ENCODE data around the gene WNT3A. TPM values are rescaled to one million over a fixed set of nuclear protein-coding genes. Genes with fewer than 3 reads are reported as not detected.

WNT3A gene
- total RNA-seq, 2 donors from 2014 or later = not detected

- DNase-seq (ENCODE audit: low spot score) (no peak), ATAC-seq (ENCODE audit: insufficient number of reproducible peaks, low FRiP score, low read depth) (no peak)
- peaks cover 25% of the 10 kb centered on the region for H3K27me3 ChIP-seq (replicated peaks; ENCODE audit: insufficient read depth)
- TF ChIP-seq CTCF (IDR thresholded peaks at IDR 0.05) = no peak
- H3K27ac ChIP-seq = no peak overlapping the region
- peaks cover 0 to 10% of the 10 kb centered on the region in 2 donors for H3K4me1 ChIP-seq (ENCODE audit: control insufficient read depth in 1 of 2, low read depth in 2 of 2)
- no peak overlapping the region for H3K4me3 ChIP-seq
- no peaks in the 10 kb centered on the region for H3K36me3 ChIP-seq
- H3K9me3 ChIP-seq = no peaks in the 10 kb centered on the region
These were observed 56.0 kb downstream of the WNT3A start for GRCh38 chr1:228062812-228063211.

DNA sequence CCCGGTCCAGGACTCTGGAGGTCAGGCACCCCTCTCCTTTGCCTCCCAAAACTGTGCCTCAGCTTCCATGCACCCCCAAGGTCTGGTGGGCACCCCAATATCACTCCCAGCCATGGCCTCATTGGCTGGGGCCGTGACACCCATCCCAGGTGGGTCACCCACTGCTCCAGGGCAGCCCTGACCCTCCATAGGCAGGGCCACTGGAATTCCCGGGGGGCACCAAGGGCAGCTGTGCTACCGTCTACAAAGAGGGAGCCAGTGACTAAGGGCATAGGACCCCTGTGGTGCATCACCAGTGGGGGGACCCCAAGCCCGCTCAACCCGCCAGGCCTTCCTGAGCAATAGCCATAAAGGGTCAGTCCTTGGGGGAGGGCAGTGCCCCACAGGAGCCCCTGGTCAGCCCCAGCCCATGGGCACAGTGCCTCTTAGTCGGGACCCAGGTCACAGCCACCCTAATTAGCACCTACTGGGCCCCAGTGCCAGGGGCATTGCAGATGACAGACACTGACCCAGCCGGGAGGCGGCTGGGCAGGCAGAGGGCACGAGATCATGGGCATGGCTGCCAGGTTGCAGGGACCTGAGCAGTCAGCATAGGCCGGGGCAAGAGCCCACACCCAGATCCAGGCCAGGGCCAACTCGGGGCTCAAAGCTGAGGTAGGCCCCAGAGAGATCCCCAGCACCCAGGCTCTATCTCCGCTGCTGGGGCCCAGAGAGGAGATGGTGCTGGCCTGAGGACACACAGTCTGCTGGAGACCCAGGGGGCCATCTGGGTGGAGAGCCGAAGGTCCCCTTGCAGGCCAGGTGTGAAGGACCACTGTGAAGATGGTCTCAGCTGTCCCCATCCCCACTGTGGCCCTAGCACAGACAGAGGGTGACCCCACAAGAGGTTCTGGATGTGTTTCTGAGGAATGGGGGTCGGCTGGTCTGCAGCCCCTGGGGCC, 56.7 kb downstream of the WNT3A start:
- no peak for DNase-seq (ENCODE audit: low spot score)
- H3K27me3 ChIP-seq (replicated peaks; ENCODE audit: insufficient read depth) = peaks cover 25% of the 10 kb centered on the region

GRCh38 chr1:228064296-228064695, 57.5 kb downstream of the WNT3A start:
- no peaks in the 10 kb centered on the region for H3K9me3 ChIP-seq
- peaks cover 0 to 10% of the 10 kb centered on the region in 2 donors for H3K4me1 ChIP-seq (ENCODE audit: control insufficient read depth in 1 of 2, low read depth in 2 of 2)
- no peak for DNase-seq (ENCODE audit: low spot score)
- no peak overlapping the region for H3K27ac ChIP-seq
- H3K4me3 ChIP-seq = no peak overlapping the region
- H3K27me3 ChIP-seq (replicated peaks; ENCODE audit: insufficient read depth) = peaks cover 24% of the 10 kb centered on the region
- no peaks in the 10 kb centered on the region for H3K36me3 ChIP-seq
- ATAC-seq (ENCODE audit: insufficient number of reproducible peaks, low FRiP score, low read depth) = no peak
- no peak for TF ChIP-seq CTCF (IDR thresholded peaks at IDR 0.05)

More for the DNA sequence above, 56.7 kb downstream of the WNT3A start:
- H3K4me3 ChIP-seq = no peak overlapping the region
- H3K27ac ChIP-seq = no peak overlapping the region
- H3K4me1 ChIP-seq (ENCODE audit: control insufficient read depth in 1 of 2, low read depth in 2 of 2) = peaks cover 0 to 10% of the 10 kb centered on the region in 2 donors
- TF ChIP-seq CTCF (IDR thresholded peaks at IDR 0.05) = no peak
- ATAC-seq (ENCODE audit: insufficient number of reproducible peaks, low FRiP score, low read depth) = no peak
- H3K36me3 ChIP-seq = no peaks in the 10 kb centered on the region
- H3K9me3 ChIP-seq = no peaks in the 10 kb centered on the region

DNA sequence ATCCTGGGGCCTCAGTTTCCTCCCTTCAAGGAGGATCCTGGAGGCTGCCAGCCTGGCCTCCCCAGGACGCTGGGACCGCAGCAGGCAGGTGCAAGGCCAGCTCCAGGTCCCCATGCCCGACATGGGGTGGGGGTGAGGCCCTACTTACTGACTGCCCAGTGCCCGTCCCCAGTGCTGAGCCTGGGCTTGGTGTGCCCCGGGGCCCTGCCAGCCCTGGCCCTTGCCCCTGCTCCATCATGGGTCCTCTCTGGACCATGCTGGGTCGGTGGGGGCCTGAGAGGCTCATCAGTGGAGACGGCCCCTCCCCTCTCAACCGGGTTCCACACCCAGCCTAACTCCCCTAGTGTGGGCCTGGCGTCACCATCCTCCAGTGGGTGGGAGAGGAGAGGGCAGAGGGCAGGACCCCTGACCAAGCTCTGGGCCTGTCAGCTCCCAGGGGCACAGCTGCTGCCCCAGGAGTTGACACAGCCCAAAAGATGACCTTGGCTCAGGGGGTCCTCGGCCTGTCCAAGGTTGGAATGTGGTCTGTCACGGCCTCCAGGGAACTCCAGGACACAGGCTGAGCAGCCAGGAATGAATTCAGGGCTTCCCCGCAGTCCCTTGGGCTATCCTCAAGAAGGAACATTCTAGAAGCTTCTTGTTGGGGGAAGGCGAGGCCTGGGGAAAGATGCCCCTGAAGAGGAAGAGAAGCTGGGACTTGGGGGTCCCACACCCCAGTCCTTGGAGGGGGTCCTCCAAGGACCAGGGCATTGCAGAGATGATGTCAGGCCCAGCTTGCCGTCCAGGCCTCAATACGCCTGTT, 58.1 kb downstream of the WNT3A start:
- TF ChIP-seq CTCF (IDR thresholded peaks at IDR 0.05) = no peak
- Histone ChIP-seq H3K4me1 (ENCODE audit: control insufficient read depth in 1 of 2, low read depth in 2 of 2) (peaks cover 0 to 8% of the 10 kb centered on the region in 2 donors), H3K36me3 (no peaks in the 10 kb centered on the region), H3K27me3 (replicated peaks; ENCODE audit: insufficient read depth) (peaks cover 19% of the 10 kb centered on the region), H3K9me3 (no peaks in the 10 kb centered on the region), H3K27ac (no peak overlapping the region), H3K4me3 (no peak overlapping the region)
- DNase-seq (ENCODE audit: low spot score) = no peak
- ATAC-seq (ENCODE audit: insufficient number of reproducible peaks, low FRiP score, low read depth) = no peak
